ENCODE measurements around the gene GFOD1.

The GFOD1 gene

DNA sequence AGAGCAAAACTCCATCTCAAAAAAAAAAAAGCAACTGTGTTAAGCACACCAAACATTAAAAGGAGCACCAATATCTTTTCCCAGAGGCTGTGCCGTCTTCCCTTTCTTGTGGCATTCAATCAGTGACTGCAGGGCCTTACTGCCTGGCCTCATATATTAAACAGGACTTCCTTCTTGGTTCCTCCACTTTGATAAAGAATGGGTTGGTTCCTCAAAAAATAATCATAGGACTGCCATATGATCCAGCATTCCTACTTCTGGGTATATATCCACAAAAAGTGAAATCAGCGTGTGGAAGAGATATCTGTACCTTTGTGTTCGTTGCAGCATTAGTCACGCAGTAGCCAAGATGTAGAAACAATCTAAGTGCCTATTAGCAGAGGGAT is 40.3 kb upstream of the GFOD1 start:
- H3K9ac ChIP-seq (ENCODE audit: low read depth, low read length, poor library complexity): no peak overlapping the region
- H2AFZ ChIP-seq (ENCODE audit: low read length): no peak overlapping the region
- no peak overlapping the region for H3K4me3 ChIP-seq (ENCODE audit: low read length in 2 of 2)
- no peak overlapping the region for H2BK120ac ChIP-seq (ENCODE audit: low read depth, low read length)
- no peak overlapping the region for H3K23ac ChIP-seq (ENCODE audit: low read depth, low read length, poor library complexity)
- no peak overlapping the region for H3K27ac ChIP-seq (replicated peaks; ENCODE audit: low read length)
- no peak overlapping the region for H2BK5ac ChIP-seq (ENCODE audit: low read length)
- no peak overlapping the region for H2BK15ac ChIP-seq (ENCODE audit: low read length)
- H3K79me1 ChIP-seq (ENCODE audit: low read depth, low read length): no peaks in the 10 kb centered on the region
- no peak overlapping the region for H4K91ac ChIP-seq (ENCODE audit: low read depth, low read length, poor library complexity)
- H3K9me3 ChIP-seq (replicated peaks in 1 of 2; ENCODE audit: control insufficient read depth in 2 of 2, insufficient read depth in 1 of 2, low read depth in 1 of 2, low read length in 2 of 2): no peaks in the 10 kb centered on the region
- peaks cover 0 to 12% (median 0%) of the 10 kb centered on the region in 3 experiments for H3K27me3 ChIP-seq (ENCODE audit: control insufficient read depth in 3 of 3, insufficient read depth in 3 of 3, low read depth in 1 of 3, low read length in 3 of 3)
- H3K4ac ChIP-seq (ENCODE audit: low read length): no peak overlapping the region
- H3K4me1 ChIP-seq (ENCODE audit: control insufficient read depth in 2 of 2, insufficient read depth in 1 of 2, low read depth in 1 of 2, low read length in 2 of 2): peaks cover 3 to 7% of the 10 kb centered on the region in 2 donors
- H3K4me2 ChIP-seq (ENCODE audit: insufficient read depth, low read length, poor library complexity, severe bottlenecking): no peak overlapping the region
- H4K8ac ChIP-seq (ENCODE audit: low read depth, low read length): no peak overlapping the region
- H2BK12ac ChIP-seq (ENCODE audit: low read length): no peak overlapping the region
- no peak overlapping the region for H3K18ac ChIP-seq (ENCODE audit: low read length)
- no peaks in the 10 kb centered on the region for H3K36me3 ChIP-seq (replicated peaks in 1 of 2; ENCODE audit: control insufficient read depth in 2 of 2, insufficient read depth in 2 of 2, low read length in 2 of 2)
- no peak overlapping the region for H2AK5ac ChIP-seq (ENCODE audit: low read depth, low read length)
- WGBS, 2 donors (ENCODE audit: extremely low coverage in 2 of 2, insufficient read length in 2 of 2, insufficient replicate concordance in 1 of 2): no CpG with 5 or more reads among the region's 4 CpGs
- no peak for DNase-seq (ENCODE audit: low spot score)
- no peak overlapping the region for H3K14ac ChIP-seq (ENCODE audit: low read length)

DNA sequence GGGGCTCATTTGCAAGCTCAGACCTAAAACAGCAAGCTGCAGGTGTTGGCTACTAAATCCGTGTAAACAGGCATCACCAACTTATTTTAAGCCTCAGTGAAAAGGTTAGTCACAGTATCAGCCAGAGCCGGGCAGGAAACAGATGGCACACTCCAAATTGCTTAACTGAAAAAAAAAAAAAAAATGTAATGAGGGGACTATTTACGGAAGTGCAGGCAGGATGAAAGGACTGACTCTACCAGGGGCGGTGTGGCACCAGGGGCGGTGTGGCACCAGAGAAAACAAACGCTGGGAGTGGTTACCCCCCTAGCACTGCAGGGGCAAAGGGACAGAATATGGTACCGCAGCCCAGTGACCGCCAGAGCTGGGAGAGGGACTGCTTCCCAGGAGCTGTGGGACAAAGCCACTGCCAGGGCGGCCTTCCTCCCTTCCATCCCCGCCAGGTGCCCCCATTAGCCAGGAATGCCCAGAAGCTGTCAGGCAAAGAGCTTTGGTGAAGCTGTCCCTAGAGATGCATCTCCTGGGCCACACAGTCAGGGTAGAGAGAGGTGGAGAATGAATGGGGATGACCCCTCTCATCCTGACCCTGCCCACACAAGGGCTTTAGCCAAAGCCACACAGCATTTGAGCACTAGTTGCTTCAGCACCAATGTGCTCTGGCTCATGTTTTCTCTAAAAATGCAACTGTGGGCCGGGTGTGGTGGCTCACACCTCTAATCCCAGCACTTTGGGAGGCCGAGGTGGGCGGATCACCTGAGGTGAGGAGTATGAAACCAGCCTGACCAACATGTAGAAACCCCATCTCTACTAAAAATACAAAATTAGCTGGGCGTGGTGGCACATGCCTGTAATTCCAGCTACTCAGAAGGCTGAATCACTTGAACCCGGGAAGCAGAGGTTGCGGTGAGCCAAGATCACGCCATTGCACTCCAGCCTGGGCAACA is 39.6 kb upstream of the GFOD1 start:
- no peak for DNase-seq (ENCODE audit: low spot score)
- no peak overlapping the region for H3K23ac ChIP-seq (ENCODE audit: low read depth, low read length, poor library complexity)
- H3K9ac ChIP-seq (ENCODE audit: low read depth, low read length, poor library complexity): no peak overlapping the region
- no peak overlapping the region for H2BK12ac ChIP-seq (ENCODE audit: low read length)
- H3K18ac ChIP-seq (ENCODE audit: low read length): peak overlapping the region; percentile 71
- H3K9me3 ChIP-seq (replicated peaks in 1 of 2; ENCODE audit: control insufficient read depth in 2 of 2, insufficient read depth in 1 of 2, low read depth in 1 of 2, low read length in 2 of 2): no peaks in the 10 kb centered on the region
- H3K4ac ChIP-seq (ENCODE audit: low read length): peak overlapping the region; percentile 42
- no peak overlapping the region for H2BK120ac ChIP-seq (ENCODE audit: low read depth, low read length)
- no peak overlapping the region for H3K4me3 ChIP-seq (ENCODE audit: low read length in 2 of 2)
- no peak overlapping the region for H3K27ac ChIP-seq (replicated peaks; ENCODE audit: low read length)
- no CpG with 5 or more reads among the region's 17 CpGs for WGBS, 2 donors (ENCODE audit: extremely low coverage in 2 of 2, insufficient read length in 2 of 2, insufficient replicate concordance in 1 of 2)
- no peaks in the 10 kb centered on the region for H3K36me3 ChIP-seq (replicated peaks in 1 of 2; ENCODE audit: control insufficient read depth in 2 of 2, insufficient read depth in 2 of 2, low read length in 2 of 2)
- peaks cover 0 to 5% (median 0%) of the 10 kb centered on the region in 3 experiments for H3K27me3 ChIP-seq (ENCODE audit: control insufficient read depth in 3 of 3, insufficient read depth in 3 of 3, low read depth in 1 of 3, low read length in 3 of 3)
- H2AK5ac ChIP-seq (ENCODE audit: low read depth, low read length): no peak overlapping the region
- H2BK15ac ChIP-seq (ENCODE audit: low read length): no peak overlapping the region
- H2BK5ac ChIP-seq (ENCODE audit: low read length): peak overlapping the region; percentile 45
- H3K14ac ChIP-seq (ENCODE audit: low read length): no peak overlapping the region
- peaks cover 3 to 7% of the 10 kb centered on the region in 2 donors for H3K4me1 ChIP-seq (ENCODE audit: control insufficient read depth in 2 of 2, insufficient read depth in 1 of 2, low read depth in 1 of 2, low read length in 2 of 2)
- no peak overlapping the region for H4K91ac ChIP-seq (ENCODE audit: low read depth, low read length, poor library complexity)
- H2AFZ ChIP-seq (ENCODE audit: low read length): no peak overlapping the region
- no peak overlapping the region for H3K4me2 ChIP-seq (ENCODE audit: insufficient read depth, low read length, poor library complexity, severe bottlenecking)
- H3K79me1 ChIP-seq (ENCODE audit: low read depth, low read length): no peaks in the 10 kb centered on the region
- no peak overlapping the region for H4K8ac ChIP-seq (ENCODE audit: low read depth, low read length)

DNA sequence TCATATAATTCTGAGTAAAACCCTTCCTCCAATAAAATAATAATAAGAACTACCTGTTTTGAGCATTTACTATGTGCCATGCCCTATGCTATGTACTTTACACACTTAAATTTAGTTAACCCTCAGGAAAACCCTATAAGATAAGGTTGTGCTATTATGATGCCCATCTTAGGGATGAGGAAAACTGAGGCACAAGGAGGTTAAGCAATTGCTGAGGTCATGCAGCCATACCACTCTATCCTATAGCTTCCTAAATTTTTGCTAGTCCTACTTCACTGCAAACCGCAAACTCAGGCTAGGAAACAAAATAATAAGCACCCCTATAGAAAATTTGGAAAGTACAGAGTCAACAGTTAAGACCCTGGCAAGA is 38.9 kb upstream of the GFOD1 start:
- H3K9me3 ChIP-seq (replicated peaks in 1 of 2; ENCODE audit: control insufficient read depth in 2 of 2, insufficient read depth in 1 of 2, low read depth in 1 of 2, low read length in 2 of 2): no peaks in the 10 kb centered on the region
- H3K27me3 ChIP-seq (ENCODE audit: control insufficient read depth in 3 of 3, insufficient read depth in 3 of 3, low read depth in 1 of 3, low read length in 3 of 3): peaks cover 0 to 4% (median 0%) of the 10 kb centered on the region in 3 experiments
- H2BK120ac ChIP-seq (ENCODE audit: low read depth, low read length): no peak overlapping the region
- DNase-seq (ENCODE audit: low spot score): no peak
- no peak overlapping the region for H2AK5ac ChIP-seq (ENCODE audit: low read depth, low read length)
- peaks cover 3 to 7% of the 10 kb centered on the region in 2 donors for H3K4me1 ChIP-seq (ENCODE audit: control insufficient read depth in 2 of 2, insufficient read depth in 1 of 2, low read depth in 1 of 2, low read length in 2 of 2)
- H3K4me3 ChIP-seq (ENCODE audit: low read length in 2 of 2): no peak overlapping the region
- no peak overlapping the region for H2BK5ac ChIP-seq (ENCODE audit: low read length)
- no peak overlapping the region for H4K8ac ChIP-seq (ENCODE audit: low read depth, low read length)
- no peak overlapping the region for H3K18ac ChIP-seq (ENCODE audit: low read length)
- no peak overlapping the region for H3K9ac ChIP-seq (ENCODE audit: low read depth, low read length, poor library complexity)
- no peak overlapping the region for H3K23ac ChIP-seq (ENCODE audit: low read depth, low read length, poor library complexity)
- no peak overlapping the region for H2AFZ ChIP-seq (ENCODE audit: low read length)
- H3K36me3 ChIP-seq (replicated peaks in 1 of 2; ENCODE audit: control insufficient read depth in 2 of 2, insufficient read depth in 2 of 2, low read length in 2 of 2): no peaks in the 10 kb centered on the region
- H2BK12ac ChIP-seq (ENCODE audit: low read length): no peak overlapping the region
- no peak overlapping the region for H3K27ac ChIP-seq (replicated peaks; ENCODE audit: low read length)
- no CpG with 5 or more reads among the region's 1 CpG for WGBS, 2 donors (ENCODE audit: extremely low coverage in 2 of 2, insufficient read length in 2 of 2, insufficient replicate concordance in 1 of 2)
- H3K14ac ChIP-seq (ENCODE audit: low read length): no peak overlapping the region
- no peak overlapping the region for H3K4ac ChIP-seq (ENCODE audit: low read length)
- no peak overlapping the region for H2BK15ac ChIP-seq (ENCODE audit: low read length)
- H3K4me2 ChIP-seq (ENCODE audit: insufficient read depth, low read length, poor library complexity, severe bottlenecking): no peak overlapping the region
- H4K91ac ChIP-seq (ENCODE audit: low read depth, low read length, poor library complexity): no peak overlapping the region
- H3K79me1 ChIP-seq (ENCODE audit: low read depth, low read length): no peaks in the 10 kb centered on the region

- WGBS, 2 donors (ENCODE audit: extremely low coverage in 2 of 2, insufficient read length in 2 of 2, insufficient replicate concordance in 1 of 2): no CpG with 5 or more reads among the region's 12 CpGs
- Histone ChIP-seq H3K14ac (ENCODE audit: low read length) (no peak overlapping the region), H4K91ac (ENCODE audit: low read depth, low read length, poor library complexity) (no peak overlapping the region), H2BK5ac (ENCODE audit: low read length) (no peak overlapping the region), H2AFZ (ENCODE audit: low read length) (peak overlapping the region; percentile 7), H3K23ac (ENCODE audit: low read depth, low read length, poor library complexity) (no peak overlapping the region), H3K4me3 (ENCODE audit: low read length in 2 of 2) (no peak overlapping the region), H3K4ac (ENCODE audit: low read length) (no peak overlapping the region), H3K36me3 (replicated peaks in 1 of 2; ENCODE audit: control insufficient read depth in 2 of 2, insufficient read depth in 2 of 2, low read length in 2 of 2) (no peaks in the 10 kb centered on the region), H3K18ac (ENCODE audit: low read length) (no peak overlapping the region), H2BK15ac (ENCODE audit: low read length) (no peak overlapping the region), H3K9me3 (replicated peaks in 1 of 2; ENCODE audit: control insufficient read depth in 2 of 2, insufficient read depth in 1 of 2, low read depth in 1 of 2, low read length in 2 of 2) (no peaks in the 10 kb centered on the region), H4K8ac (ENCODE audit: low read depth, low read length) (no peak overlapping the region), H2AK5ac (ENCODE audit: low read depth, low read length) (no peak overlapping the region), H3K27ac (replicated peaks; ENCODE audit: low read length) (no peak overlapping the region), H2BK12ac (ENCODE audit: low read length) (no peak overlapping the region), H3K4me1 (ENCODE audit: control insufficient read depth in 2 of 2, insufficient read depth in 1 of 2, low read depth in 1 of 2, low read length in 2 of 2) (peaks cover 3 to 7% of the 10 kb centered on the region in 2 donors), H3K27me3 (ENCODE audit: control insufficient read depth in 3 of 3, insufficient read depth in 3 of 3, low read depth in 1 of 3, low read length in 3 of 3) (no peaks in the 10 kb centered on the region), H3K9ac (ENCODE audit: low read depth, low read length, poor library complexity) (no peak overlapping the region), H2BK120ac (ENCODE audit: low read depth, low read length) (no peak overlapping the region), H3K4me2 (ENCODE audit: insufficient read depth, low read length, poor library complexity, severe bottlenecking) (no peak overlapping the region), H3K79me1 (ENCODE audit: low read depth, low read length) (no peaks in the 10 kb centered on the region)
- no peak for DNase-seq (ENCODE audit: low spot score)
These were observed 37.6 kb upstream of the GFOD1 start for GRCh38 chr6:13524801-13525508.

Measured in neuronal stem cell (in vitro differentiated cells).